K562 (cell line): ENCODE measurements around the gene NR5A1. TPM values are rescaled to one million over a fixed set of nuclear protein-coding genes. Genes with fewer than 3 reads are reported as not detected.

Experiments
- ATAC-seq: fragments of 200-7000 bp; cut with Tn5 transposase; 3 replicates; pipeline ENCODE4 v1.9.1; 2020; ENCODE audit warnings: moderate library complexity
- BruUV-seq: library from RNA; stranded (reverse); fragments of 400-500 nt; replicated peaks from 2 replicates; lab custom pipeline; 2021; lab: Mats Ljungman, UMichigan
- CTCF ChIA-PET: fragments of 300-600 bp; formaldehyde crosslinking; extraction: SDS; loops from one replicate; lab custom pipeline; 2021; ENCODE audit warnings: low intra/inter-chr PET ratio; lab: Yijun Ruan, JAX
- POLR2A ChIA-PET: fragments of 300-600, 350-650 bp; sonication (Branson Sonifier 250); formaldehyde crosslinking; extraction: SDS; loops from one replicate; lab custom pipeline; 2021; ENCODE audit warnings: antibody characterized with exemption, inconsistent platforms; lab: Yijun Ruan, JAX
- DNase-seq, 4 experiments: peaks; one replicate each; pipeline versions ENCODE4 v3.0.0 to v3.0.0-alpha.2; 2011 to 2018; ENCODE audit warnings: low spot score in 3 of 4, mixed read lengths in 3 of 4; ENCODE audit errors: extremely low read depth in 1 of 4
- FAIRE-seq: peaks from 2 replicates; lab custom pipeline; 2011; peaks lifted over from hg19 to GRCh38; lab: Jason Lieb, UNC
- H2AFZ ChIP-seq: 2 replicates; pipeline ENCODE4 v1.6.0; 2011; ENCODE audit warnings: low read depth, low read length, control low read depth, inconsistent platforms
- H3K27ac ChIP-seq: fragments of 200-600 bp; 3 replicates; pipeline ENCODE4 v1.8.0; 2011; ENCODE audit warnings: low read depth, mild to moderate bottlenecking, control low read depth, inconsistent platforms, low read length, moderate library complexity, mixed read lengths; ENCODE audit errors: extremely low read depth
- H3K27me3 ChIP-seq, 2 experiments: fragments of 300-600 bp in 1 of 2; 2 replicates in 1 of 2; 3 replicates in 1 of 2; pipeline versions ENCODE4 v1.6.0 to v1.8.0; 2011; ENCODE audit warnings: inconsistent platforms in 2 of 2, low read length in 2 of 2, mild to moderate bottlenecking in 1 of 2, mixed read lengths in 1 of 2, moderate library complexity in 1 of 2; ENCODE audit not compliant: control insufficient read depth in 2 of 2, insufficient read depth in 2 of 2
- H3K36me3 ChIP-seq: fragments of 300-600 bp; 3 replicates; pipeline ENCODE4 v1.8.0; 2011; ENCODE audit warnings: mild to moderate bottlenecking, low read length, inconsistent platforms; ENCODE audit not compliant: control insufficient read depth, insufficient read depth
- H3K4me1 ChIP-seq, 2 experiments: fragments of 200-600 bp in 1 of 2; replicated peaks in 1 of 2; 2 replicates in 1 of 2; 3 replicates in 1 of 2; pipeline versions ENCODE4 v1.5.1 to v1.8.0; 2011; ENCODE audit warnings: inconsistent platforms in 2 of 2, low read length in 2 of 2, mild to moderate bottlenecking in 1 of 2, mixed read lengths in 1 of 2, moderate library complexity in 1 of 2; ENCODE audit not compliant: control insufficient read depth in 2 of 2, insufficient read depth in 2 of 2
- H3K4me2 ChIP-seq: 2 replicates; pipeline ENCODE4 v1.6.1; 2011; ENCODE audit warnings: low read length, control low read depth, inconsistent platforms, mixed read lengths; ENCODE audit not compliant: insufficient read depth
- H3K4me3 ChIP-seq: fragments of 200-600 bp; sonication (generic), shearing (Covaris generic); 2 replicates; pipeline ENCODE4 v1.5.1; 2016; ENCODE audit warnings: control low read depth, inconsistent platforms
- H3K79me2 ChIP-seq: fragments of 200-600 bp; 3 replicates; pipeline ENCODE4 v1.8.0; 2011; ENCODE audit warnings: low read length, inconsistent platforms; ENCODE audit not compliant: control insufficient read depth, insufficient read depth
- H3K9ac ChIP-seq, 2 experiments: 2 replicates each; pipeline versions ENCODE4 v1.6.0 to v1.6.1; 2011; ENCODE audit warnings: low read depth in 2 of 2, low read length in 2 of 2, control low read depth in 1 of 2, inconsistent platforms in 1 of 2, mild to moderate bottlenecking in 1 of 2, mixed read lengths in 1 of 2; ENCODE audit not compliant: insufficient read depth in 1 of 2
- H3K9me1 ChIP-seq: one replicate; pipeline ENCODE4 v1.6.0; 2011; ENCODE audit warnings: inconsistent platforms, mild to moderate bottlenecking, low read length, moderate library complexity; ENCODE audit not compliant: control insufficient read depth, insufficient read depth
- H3K9me3 ChIP-seq: replicated peaks from 2 replicates; pipeline ENCODE4 v1.5.1; 2011; ENCODE audit warnings: low read depth, low read length, inconsistent platforms; ENCODE audit not compliant: control insufficient read depth, insufficient read depth
- H4K20me1 ChIP-seq: replicated peaks from 2 replicates; pipeline ENCODE4 v1.6.1; 2011; ENCODE audit warnings: low read length, inconsistent platforms, mixed read lengths; ENCODE audit not compliant: control insufficient read depth, insufficient read depth
- BCOR ChIP-seq: fragments of 450-650 bp; IDR thresholded peaks from 2 replicates; pipeline ENCODE4 v1.6.1; 2016
- CREB1 ChIP-seq, 2 experiments: sonication (generic) in 1 of 2; formaldehyde crosslinking in 1 of 2; IDR thresholded peaks; 2 replicates each; pipeline versions ENCODE4 v1.6.1 to v1.8.0; 2012 to 2022; ENCODE audit warnings: inconsistent platforms in 1 of 2, mild to moderate bottlenecking in 1 of 2, missing genetic modification reagents in 1 of 2, moderate library complexity in 1 of 2
- GTF2E2 ChIP-seq: fragments of 200-800 bp; sonication (Bioruptor generic); IDR thresholded peaks from 2 replicates; pipeline ENCODE4 v1.6.1; 2016; ENCODE audit warnings: missing genetic modification characterization, missing compliant biosample characterization
- KLF13 ChIP-seq: fragments of 450-650 bp; IDR thresholded peaks from 2 replicates; pipeline ENCODE4 v1.6.1; 2016; ENCODE audit warnings: missing genetic modification characterization, low read depth, mild to moderate bottlenecking, missing compliant biosample characterization, moderate library complexity, borderline replicate concordance
- MYNN ChIP-seq, 2 experiments: sonication (generic); formaldehyde crosslinking in 1 of 2; IDR thresholded peaks; 2 replicates each; pipeline versions ENCODE4 v1.5.0 to v1.6.1; 2016 to 2020; ENCODE audit warnings: antibody characterized with exemption in 1 of 2, missing genetic modification reagents in 1 of 2
- NFIX ChIP-seq: fragments of 250-450 bp; sonication (Bioruptor Pico); IDR thresholded peaks from 2 replicates; pipeline ENCODE4 v1.4.0; 2020; ENCODE audit warnings: low read depth, mild to moderate bottlenecking, moderate library complexity
- RBM22 ChIP-seq: fragments of 200-400 bp; formaldehyde crosslinking; IDR thresholded peaks from 2 replicates; pipeline ENCODE4 v1.6.1; 2018; ENCODE audit warnings: low read length, low read depth; ENCODE audit not compliant: poor library complexity, severe bottlenecking
- RFX1 ChIP-seq: fragments of 450-650 bp; IDR thresholded peaks from 2 replicates; pipeline ENCODE4 v1.6.1; 2016; ENCODE audit warnings: mild to moderate bottlenecking, moderate library complexity
- SAFB2 ChIP-seq: fragments of 200-400 bp; formaldehyde crosslinking; IDR thresholded peaks from 2 replicates; pipeline ENCODE4 v1.6.1; 2018; ENCODE audit warnings: borderline replicate concordance, low read length, low read depth, moderate library complexity; ENCODE audit not compliant: severe bottlenecking
- TAF9B ChIP-seq: fragments of 450-650 bp; IDR thresholded peaks from 2 replicates; pipeline ENCODE4 v1.6.1; 2018; ENCODE audit warnings: mild to moderate bottlenecking; ENCODE audit not compliant: partially characterized antibody
- ZNF561 ChIP-seq: fragments of 450-650 bp; formaldehyde crosslinking; conservative IDR thresholded peaks from 2 replicates; pipeline ENCODE4 v1.4.0; 2020; ENCODE audit warnings: mild to moderate bottlenecking, moderate library complexity
- ZNF830 ChIP-seq: fragments of 250-450 bp; sonication (Bioruptor Pico); IDR thresholded peaks from 2 replicates; pipeline ENCODE4 v1.5.0; 2021; ENCODE audit warnings: mild to moderate bottlenecking
- WGBS: fragments of 100-300 bp; shearing (Covaris generic); methylation state at CpG from one replicate; pipeline ENCODE4 v1.1.6; 2016; ENCODE audit warnings: low coverage, mixed read lengths; ENCODE audit not compliant: insufficient coverage; ENCODE audit errors: missing lambda C conversion rate; 5-methylcytosine and 5-hydroxymethylcytosine counted together
- in situ Hi-C: fragments of 300-500 bp; cut with MboI; formaldehyde crosslinking; loops from 4 replicates; pipeline ENCODE4 v1.15.0; 2018; ENCODE audit warnings: inconsistent platforms, mixed read lengths
- intact Hi-C: fragments of 100-400 bp; cut with micrococcal nuclease; formaldehyde crosslinking; loops from 2 replicates; pipeline ENCODE4 v1.14.2; 2022
- polyA plus RNA-seq, 8 experiments: library from polyadenylated mRNA; depleted of rRNA in 4 of 8; stranded (reverse) in 5 of 8; unstranded in 3 of 8; fragments of >200 nt; fragmentation: Nextera tagmentation in 2 of 8; fragmentation: Illumina TruSeq in 1 of 8; extraction: Ambion mirVana in 2 of 8; extraction: Trizol in 1 of 8; gene quantifications; 2 replicates each; pipeline versions ENCODE4 v1.2.1 to v1.2.3, GENCODE V29; 2011 to 2014; ENCODE audit warnings: inconsistent platforms in 1 of 8, missing spikeins in 1 of 8
- total RNA-seq, 7 experiments: library from RNA; depleted of rRNA in 6 of 7; stranded (reverse); fragments of >200 nt in 6 of 7; fragmentation: Illumina TruSeq in 2 of 7; extraction: Trizol in 2 of 7; gene quantifications; 2 replicates each; pipeline versions ENCODE4 v1.2.1 to v1.2.3, GENCODE V29; 2011 to 2021; ENCODE audit warnings: low replicate concordance in 1 of 7
- TF ChIP-seq, protein P1 (sequence below): sonication (generic); formaldehyde crosslinking; IDR thresholded peaks from 2 replicates; pipeline ENCODE4 v1.8.0; 2022; ENCODE audit warnings: mild to moderate bottlenecking, missing genetic modification reagents
- TF ChIP-seq, protein P2 (sequence below): fragments of 450-650 bp; formaldehyde crosslinking; IDR thresholded peaks from 2 replicates; pipeline ENCODE4 v1.4.0; 2022; ENCODE audit warnings: missing genetic modification characterization

NR5A1 gene
- total and polyA plus RNA-seq, 9 of the 15 experiments (the other 6 are each of a cell fraction or from before 2014, with no cell fraction given) = 0.11 to 0.32 (median 0.20) TPM; not detected in 6

DNA sequence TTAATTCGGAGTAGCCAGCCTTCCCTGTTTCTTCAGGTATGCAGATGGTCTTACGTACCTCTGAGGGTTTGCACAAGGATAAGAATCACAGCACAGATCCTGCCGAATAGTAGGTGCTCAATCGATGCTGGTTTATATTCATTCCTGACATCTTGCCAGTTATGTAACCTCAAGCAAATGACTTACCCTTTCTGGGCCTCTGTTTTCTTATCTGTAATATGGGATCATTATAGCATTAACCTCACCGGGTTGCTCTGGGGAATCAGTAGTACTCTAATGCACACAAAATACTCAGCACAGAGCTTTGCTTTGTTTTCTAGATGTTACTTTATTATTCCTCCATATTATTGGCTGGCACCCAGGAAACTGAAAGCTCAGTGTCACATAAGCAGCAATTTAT lies 7.7 kb upstream of the NR5A1 start (continued):
- no peak for TF ChIP-seq KLF13 (tag)
- peak; percentile 57 for TF ChIP-seq BCOR
- TF ChIP-seq CREB1 (IDR thresholded peaks at IDR 0.05) = no peak
- no peak for TF ChIP-seq CREB1 (CRISPR knock-in tag; IDR thresholded peaks at IDR 0.05)
- TF ChIP-seq TAF9B = no peak
- TF ChIP-seq ZNF561 = no peak
- no peak for TF ChIP-seq RBM22
- TF ChIP-seq GTF2E2 (tag) = no peak

DNA sequence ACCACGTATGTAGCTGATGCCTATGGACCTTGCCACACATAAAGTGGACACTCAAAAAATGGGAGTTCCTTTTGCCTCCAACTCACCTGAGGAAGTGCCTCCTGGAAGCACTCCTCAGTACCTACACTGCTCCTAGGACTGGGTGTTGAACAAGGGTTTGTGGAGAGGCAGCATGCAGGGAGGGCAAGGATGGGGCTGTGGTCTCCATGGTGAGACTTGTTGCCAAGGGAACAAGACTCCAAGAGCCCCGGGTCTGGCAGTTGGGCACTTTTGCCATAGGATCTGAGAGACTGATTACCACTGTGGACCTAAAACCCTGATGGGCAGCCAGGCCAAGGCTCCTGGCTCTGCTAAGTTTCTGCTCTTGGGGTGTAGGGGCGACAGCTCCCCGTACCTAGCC lies 6.9 kb upstream of the NR5A1 start:
- Histone ChIP-seq H3K79me2 (no peaks in the 10 kb centered on the region), H3K9me3 (no peaks in the 10 kb centered on the region), H3K9me1 (no peaks in the 10 kb centered on the region), H2AFZ (no peak overlapping the region), H3K36me3 (peaks cover under 1% of the 10 kb centered on the region; the same call in 1 of the 3 replicates), H4K20me1 (no peaks in the 10 kb centered on the region), H3K4me2 (no peak overlapping the region), H3K9ac (no peak overlapping the region), H3K27ac (no peak overlapping the region), H3K4me1 (peaks cover 30 to 31% of the 10 kb centered on the region in 2 experiments), H3K4me3 (no peak overlapping the region), H3K27me3 (no peaks in the 10 kb centered on the region)
- in situ Hi-C loops = no loop called here
- 84% methylated on average over 4 of the region's 4 CpGs for WGBS
- BruUV-seq = no TSS peak
- CTCF ChIA-PET = no interaction called here
- FAIRE-seq (no peak), DNase-seq (no peak), ATAC-seq (no peak)
- TF ChIP-seq, protein P1, sequence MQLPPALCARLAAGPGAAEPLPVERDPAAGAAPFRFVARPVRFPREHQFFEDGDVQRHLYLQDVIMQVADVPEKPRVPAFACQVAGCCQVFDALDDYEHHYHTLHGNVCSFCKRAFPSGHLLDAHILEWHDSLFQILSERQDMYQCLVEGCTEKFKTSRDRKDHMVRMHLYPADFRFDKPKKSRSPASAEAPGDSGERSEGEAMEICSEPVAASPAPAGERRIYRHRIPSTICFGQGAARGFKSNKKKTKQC (CRISPR knock-in tag) = no peak
- no peak for TF ChIP-seq ZNF830 (CRISPR knock-in tag)
- TF ChIP-seq SAFB2 = no peak
- TF ChIP-seq MYNN (IDR thresholded peaks at IDR 0.05) = peak; percentile 50; the same call in 1 of the 2 replicates
- no peak for TF ChIP-seq MYNN (CRISPR knock-in tag; IDR thresholded peaks at IDR 0.05)
- TF ChIP-seq RFX1 = peak; percentile 77; the same call in 1 of the 2 replicates
- TF ChIP-seq, protein P2, sequence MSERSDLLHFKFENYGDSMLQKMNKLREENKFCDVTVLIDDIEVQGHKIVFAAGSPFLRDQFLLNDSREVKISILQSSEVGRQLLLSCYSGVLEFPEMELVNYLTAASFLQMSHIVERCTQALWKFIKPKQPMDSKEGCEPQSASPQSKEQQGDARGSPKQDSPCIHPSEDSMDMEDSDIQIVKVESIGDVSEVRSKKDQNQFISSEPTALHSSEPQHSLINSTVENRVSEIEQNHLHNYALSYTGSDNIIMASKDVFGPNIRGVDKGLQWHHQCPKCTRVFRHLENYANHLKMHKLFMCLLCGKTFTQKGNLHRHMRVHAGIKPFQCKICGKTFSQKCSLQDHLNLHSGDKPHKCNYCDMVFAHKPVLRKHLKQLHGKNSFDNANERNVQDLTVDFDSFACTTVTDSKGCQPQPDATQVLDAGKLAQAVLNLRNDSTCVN (CRISPR knock-in tag) = no peak
- TF ChIP-seq NFIX (CRISPR knock-in tag) = no peak
- intact Hi-C loops = no loop called here
- POLR2A ChIA-PET = interaction anchor here (0.7 kb wide), 1 partner anchor 126 kb away, joined by 3 read pairs; no protein-coding TSS in a partner anchor
